Peyer's patch (tissue), 4 donors: ENCODE results near the gene ANXA5.

Experiments
- POLR2A ChIP-seq, 2 donors: fragments of 450-650 bp; IDR thresholded peaks; one replicate each; pipeline ENCODE4 v1.5.1; 2017; ENCODE audit warnings: antibody characterized with exemption in 2 of 2, mild to moderate bottlenecking in 2 of 2, moderate library complexity in 2 of 2
- TF ChIP-seq, protein P1 (sequence below), 6 experiments: fragments of 450-650 bp in 4 of 6; fragments of 200-600 bp in 2 of 6; sonication (generic) in 1 of 6; IDR thresholded peaks; one replicate each; pipeline ENCODE4 v1.5.1; 2017 to 2019; ENCODE audit warnings: antibody characterized with exemption in 6 of 6, mild to moderate bottlenecking in 3 of 6, moderate library complexity in 1 of 6

DNA sequence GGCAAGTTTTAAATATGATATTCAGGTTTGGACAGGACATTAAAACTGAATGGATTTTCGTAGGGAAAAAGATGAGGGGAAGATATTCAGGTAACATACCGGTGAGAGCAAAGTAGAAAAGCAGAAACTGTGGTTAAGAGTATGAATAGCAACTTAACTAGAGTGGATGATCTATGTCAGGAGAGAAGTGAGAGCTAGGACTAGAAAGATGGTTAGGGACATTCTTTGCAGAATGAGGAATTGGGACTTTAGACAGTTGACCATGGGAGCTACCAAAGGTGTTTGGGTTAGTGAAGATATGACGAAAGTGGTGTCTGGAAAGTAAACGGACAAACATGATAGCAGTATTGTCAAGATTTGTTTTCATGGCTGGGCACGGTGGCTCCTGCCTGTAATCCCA, 45.2 kb downstream of the ANXA5 start:
- TF ChIP-seq, protein P1, sequence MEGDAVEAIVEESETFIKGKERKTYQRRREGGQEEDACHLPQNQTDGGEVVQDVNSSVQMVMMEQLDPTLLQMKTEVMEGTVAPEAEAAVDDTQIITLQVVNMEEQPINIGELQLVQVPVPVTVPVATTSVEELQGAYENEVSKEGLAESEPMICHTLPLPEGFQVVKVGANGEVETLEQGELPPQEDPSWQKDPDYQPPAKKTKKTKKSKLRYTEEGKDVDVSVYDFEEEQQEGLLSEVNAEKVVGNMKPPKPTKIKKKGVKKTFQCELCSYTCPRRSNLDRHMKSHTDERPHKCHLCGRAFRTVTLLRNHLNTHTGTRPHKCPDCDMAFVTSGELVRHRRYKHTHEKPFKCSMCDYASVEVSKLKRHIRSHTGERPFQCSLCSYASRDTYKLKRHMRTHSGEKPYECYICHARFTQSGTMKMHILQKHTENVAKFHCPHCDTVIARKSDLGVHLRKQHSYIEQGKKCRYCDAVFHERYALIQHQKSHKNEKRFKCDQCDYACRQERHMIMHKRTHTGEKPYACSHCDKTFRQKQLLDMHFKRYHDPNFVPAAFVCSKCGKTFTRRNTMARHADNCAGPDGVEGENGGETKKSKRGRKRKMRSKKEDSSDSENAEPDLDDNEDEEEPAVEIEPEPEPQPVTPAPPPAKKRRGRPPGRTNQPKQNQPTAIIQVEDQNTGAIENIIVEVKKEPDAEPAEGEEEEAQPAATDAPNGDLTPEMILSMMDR (IDR thresholded peaks at IDR 0.05), result no peak
- TF ChIP-seq POLR2A (IDR thresholded peaks at IDR 0.05), result no peak
